Gastrocnemius medialis (tissue), 4 donors: Measurements from ENCODE around the gene KLC4.

Source experiments
- CTCF ChIP-seq, 5 experiments: fragments of 450-650 bp in 3 of 5; fragments of 200-600 bp in 2 of 5; sonication (generic) in 2 of 5; IDR thresholded peaks in 4 of 5; conservative IDR thresholded peaks in 1 of 5; 1 replicate in 4 of 5; 2 replicates in 1 of 5; pipeline ENCODE4 v1.5.1; 2016 to 2019; ENCODE audit warnings: antibody characterized with exemption in 5 of 5, mild to moderate bottlenecking in 3 of 5, moderate library complexity in 3 of 5
- POLR2A ChIP-seq, 2 donors: fragments of 450-650 bp; IDR thresholded peaks; one replicate each; pipeline ENCODE4 v1.6.1; 2017; ENCODE audit warnings: antibody characterized with exemption in 2 of 2, mild to moderate bottlenecking in 2 of 2, moderate library complexity in 2 of 2

GRCh38 chr6:43014434-43014909 is 45.0 kb upstream of the KLC4 start:
- TF ChIP-seq CTCF (IDR thresholded peaks at IDR 0.05 in 4 of 5, conservative IDR thresholded peaks at IDR 0.05 in 1 of 5) (no peak), POLR2A (IDR thresholded peaks at IDR 0.05) (no peak)
